Panc1 (cell line): Measurements from ENCODE around the gene HCFC1.

Experiments
- TF ChIP-seq, protein P1 (sequence below): fragments of 450-650 bp; IDR thresholded peaks from 2 replicates; pipeline ENCODE4 v1.5.1; 2017; ENCODE audit warnings: mild to moderate bottlenecking
- TF ChIP-seq, protein P2 (sequence below), 2 experiments: IDR thresholded peaks; 2 replicates each; pipeline ENCODE4 v1.6.1; 2011 to 2012; ENCODE audit warnings: low read depth in 2 of 2, control low read depth in 1 of 2, low read length in 1 of 2, mild to moderate bottlenecking in 1 of 2, moderate library complexity in 1 of 2; ENCODE audit not compliant: insufficient read depth in 1 of 2

DNA sequence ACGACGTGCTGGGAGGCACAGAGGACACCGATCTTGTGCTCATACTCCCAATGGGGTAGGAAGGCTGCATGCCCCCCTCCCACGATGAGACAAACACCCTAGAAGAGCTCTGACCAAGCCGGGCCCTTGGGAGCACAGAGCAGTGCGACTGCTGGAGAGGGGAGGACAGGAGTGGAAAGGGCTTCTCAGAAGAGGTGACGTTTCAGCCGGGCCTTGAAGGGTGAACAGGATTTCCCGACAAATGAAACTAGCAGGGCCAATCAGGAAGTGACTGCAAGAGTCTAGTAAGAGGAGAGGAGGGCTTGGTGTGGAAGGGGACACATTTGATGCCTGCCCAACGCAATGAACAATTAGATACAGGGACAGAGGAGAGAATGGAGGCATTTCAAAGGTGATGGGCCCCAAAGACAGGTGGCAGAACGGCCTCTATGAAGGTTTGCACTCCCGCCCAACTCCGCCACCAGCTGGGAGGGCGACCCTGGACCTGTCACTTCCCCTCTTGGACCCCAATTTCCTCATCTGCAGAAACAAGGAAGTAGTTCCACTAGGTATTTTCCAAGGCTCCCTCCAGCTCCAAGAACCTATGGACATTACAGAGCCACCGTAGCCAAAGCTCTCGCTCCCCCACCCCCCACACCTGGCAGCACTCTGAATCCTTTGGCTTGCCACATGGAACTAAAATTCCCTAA lies 3.9 kb downstream of the HCFC1 start:
- TF ChIP-seq, protein P1, sequence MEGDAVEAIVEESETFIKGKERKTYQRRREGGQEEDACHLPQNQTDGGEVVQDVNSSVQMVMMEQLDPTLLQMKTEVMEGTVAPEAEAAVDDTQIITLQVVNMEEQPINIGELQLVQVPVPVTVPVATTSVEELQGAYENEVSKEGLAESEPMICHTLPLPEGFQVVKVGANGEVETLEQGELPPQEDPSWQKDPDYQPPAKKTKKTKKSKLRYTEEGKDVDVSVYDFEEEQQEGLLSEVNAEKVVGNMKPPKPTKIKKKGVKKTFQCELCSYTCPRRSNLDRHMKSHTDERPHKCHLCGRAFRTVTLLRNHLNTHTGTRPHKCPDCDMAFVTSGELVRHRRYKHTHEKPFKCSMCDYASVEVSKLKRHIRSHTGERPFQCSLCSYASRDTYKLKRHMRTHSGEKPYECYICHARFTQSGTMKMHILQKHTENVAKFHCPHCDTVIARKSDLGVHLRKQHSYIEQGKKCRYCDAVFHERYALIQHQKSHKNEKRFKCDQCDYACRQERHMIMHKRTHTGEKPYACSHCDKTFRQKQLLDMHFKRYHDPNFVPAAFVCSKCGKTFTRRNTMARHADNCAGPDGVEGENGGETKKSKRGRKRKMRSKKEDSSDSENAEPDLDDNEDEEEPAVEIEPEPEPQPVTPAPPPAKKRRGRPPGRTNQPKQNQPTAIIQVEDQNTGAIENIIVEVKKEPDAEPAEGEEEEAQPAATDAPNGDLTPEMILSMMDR: no peak
- TF ChIP-seq, protein P2, sequence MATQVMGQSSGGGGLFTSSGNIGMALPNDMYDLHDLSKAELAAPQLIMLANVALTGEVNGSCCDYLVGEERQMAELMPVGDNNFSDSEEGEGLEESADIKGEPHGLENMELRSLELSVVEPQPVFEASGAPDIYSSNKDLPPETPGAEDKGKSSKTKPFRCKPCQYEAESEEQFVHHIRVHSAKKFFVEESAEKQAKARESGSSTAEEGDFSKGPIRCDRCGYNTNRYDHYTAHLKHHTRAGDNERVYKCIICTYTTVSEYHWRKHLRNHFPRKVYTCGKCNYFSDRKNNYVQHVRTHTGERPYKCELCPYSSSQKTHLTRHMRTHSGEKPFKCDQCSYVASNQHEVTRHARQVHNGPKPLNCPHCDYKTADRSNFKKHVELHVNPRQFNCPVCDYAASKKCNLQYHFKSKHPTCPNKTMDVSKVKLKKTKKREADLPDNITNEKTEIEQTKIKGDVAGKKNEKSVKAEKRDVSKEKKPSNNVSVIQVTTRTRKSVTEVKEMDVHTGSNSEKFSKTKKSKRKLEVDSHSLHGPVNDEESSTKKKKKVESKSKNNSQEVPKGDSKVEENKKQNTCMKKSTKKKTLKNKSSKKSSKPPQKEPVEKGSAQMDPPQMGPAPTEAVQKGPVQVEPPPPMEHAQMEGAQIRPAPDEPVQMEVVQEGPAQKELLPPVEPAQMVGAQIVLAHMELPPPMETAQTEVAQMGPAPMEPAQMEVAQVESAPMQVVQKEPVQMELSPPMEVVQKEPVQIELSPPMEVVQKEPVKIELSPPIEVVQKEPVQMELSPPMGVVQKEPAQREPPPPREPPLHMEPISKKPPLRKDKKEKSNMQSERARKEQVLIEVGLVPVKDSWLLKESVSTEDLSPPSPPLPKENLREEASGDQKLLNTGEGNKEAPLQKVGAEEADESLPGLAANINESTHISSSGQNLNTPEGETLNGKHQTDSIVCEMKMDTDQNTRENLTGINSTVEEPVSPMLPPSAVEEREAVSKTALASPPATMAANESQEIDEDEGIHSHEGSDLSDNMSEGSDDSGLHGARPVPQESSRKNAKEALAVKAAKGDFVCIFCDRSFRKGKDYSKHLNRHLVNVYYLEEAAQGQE (IDR thresholded peaks at IDR 0.05; ENCODE audit: insufficient read depth in 1 of 2, low read depth in 2 of 2, low read length in 1 of 2): no peak
